ENCODE data around the gene FSCN2.

DNA sequence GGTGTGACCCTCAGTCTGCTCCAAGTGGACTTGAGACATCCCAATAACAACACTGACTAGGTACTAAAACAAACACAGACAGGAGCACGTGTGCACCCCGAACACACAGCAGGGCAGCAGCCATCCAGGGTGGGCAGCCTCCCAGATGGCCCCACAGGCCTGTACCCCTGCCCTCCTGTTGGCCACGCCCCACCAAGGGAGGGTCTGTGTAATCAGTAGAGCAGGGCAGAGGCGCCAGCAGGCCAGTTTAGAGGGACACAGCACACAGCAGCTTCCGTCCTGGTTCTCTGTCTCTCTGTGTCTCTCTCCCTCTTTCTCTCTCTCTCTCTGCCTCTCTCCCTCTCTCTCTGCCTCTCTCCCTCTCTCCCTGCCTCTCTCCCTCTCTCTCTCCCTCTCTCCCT is 37.0 kb upstream of the FSCN2 start:
- TF ChIP-seq, protein P1, sequence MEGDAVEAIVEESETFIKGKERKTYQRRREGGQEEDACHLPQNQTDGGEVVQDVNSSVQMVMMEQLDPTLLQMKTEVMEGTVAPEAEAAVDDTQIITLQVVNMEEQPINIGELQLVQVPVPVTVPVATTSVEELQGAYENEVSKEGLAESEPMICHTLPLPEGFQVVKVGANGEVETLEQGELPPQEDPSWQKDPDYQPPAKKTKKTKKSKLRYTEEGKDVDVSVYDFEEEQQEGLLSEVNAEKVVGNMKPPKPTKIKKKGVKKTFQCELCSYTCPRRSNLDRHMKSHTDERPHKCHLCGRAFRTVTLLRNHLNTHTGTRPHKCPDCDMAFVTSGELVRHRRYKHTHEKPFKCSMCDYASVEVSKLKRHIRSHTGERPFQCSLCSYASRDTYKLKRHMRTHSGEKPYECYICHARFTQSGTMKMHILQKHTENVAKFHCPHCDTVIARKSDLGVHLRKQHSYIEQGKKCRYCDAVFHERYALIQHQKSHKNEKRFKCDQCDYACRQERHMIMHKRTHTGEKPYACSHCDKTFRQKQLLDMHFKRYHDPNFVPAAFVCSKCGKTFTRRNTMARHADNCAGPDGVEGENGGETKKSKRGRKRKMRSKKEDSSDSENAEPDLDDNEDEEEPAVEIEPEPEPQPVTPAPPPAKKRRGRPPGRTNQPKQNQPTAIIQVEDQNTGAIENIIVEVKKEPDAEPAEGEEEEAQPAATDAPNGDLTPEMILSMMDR (IDR thresholded peaks at IDR 0.05), result no peak
- TF ChIP-seq POLR2A (IDR thresholded peaks at IDR 0.05), result no peak

Data from lower leg skin (tissue), 3 donors.